SK-N-DZ (cell line): ENCODE data around the gene NUDT19.
A peak's percentile ranks its signal among the peaks of the same experiment; 100 is the strongest.
"Not testable (repeated sequence)": the region's sequence is repeated elsewhere in the genome, so short reads cannot be mapped to it uniquely, and the experiment has no call there.

Experiments used
- DNase-seq: peaks from one replicate; pipeline ENCODE4 v3.0.0-alpha.2; 2015; ENCODE audit warnings: low spot score

NUDT19 gene

DNA sequence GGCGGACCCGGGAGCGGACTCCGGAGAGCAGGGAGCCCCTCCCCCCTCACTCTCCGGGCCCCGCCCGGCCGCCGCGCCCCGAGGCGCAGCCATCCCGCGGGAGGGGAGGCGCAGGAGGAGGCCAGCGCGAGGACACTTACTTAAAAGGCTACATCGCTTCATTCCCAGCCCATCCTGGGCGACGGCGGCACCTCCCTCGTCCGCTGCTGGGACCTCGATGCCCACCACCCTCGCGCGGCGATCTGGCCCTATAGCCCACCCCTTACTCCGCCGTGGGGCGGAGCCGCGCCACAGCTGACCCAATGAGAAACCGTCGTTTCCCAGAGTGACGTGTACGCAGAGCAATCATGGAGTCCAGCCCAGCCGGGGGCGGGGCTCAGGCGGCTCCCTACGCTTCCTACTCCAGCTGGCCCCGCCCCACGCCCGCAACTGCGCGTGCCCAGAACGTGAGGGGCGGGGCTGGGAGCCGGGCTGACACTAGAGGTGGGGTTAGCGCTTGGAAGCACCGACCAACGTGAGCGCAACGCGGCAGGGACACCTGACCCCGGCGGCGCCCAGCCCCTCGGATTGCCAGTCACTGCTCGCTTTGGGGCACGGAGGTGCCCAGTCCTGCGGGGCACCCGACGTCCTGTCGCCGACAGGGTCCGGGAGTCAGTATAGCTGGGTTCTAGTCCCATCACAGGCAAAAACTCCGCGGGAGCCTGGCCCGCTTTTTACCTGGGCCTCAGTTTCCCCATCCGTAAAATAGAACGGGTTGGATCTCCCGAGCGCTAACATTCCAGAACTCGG, 16.5 kb upstream of the NUDT19 start, which contains the start of gene ANKRD27:
Gene ANKRD27 (minus strand): TSS at position 250 of the 789 bp plus-strand sequence. CDS start 16,165 bp downstream, outside the sequence.
- peak; percentile 97 for DNase-seq

DNA sequence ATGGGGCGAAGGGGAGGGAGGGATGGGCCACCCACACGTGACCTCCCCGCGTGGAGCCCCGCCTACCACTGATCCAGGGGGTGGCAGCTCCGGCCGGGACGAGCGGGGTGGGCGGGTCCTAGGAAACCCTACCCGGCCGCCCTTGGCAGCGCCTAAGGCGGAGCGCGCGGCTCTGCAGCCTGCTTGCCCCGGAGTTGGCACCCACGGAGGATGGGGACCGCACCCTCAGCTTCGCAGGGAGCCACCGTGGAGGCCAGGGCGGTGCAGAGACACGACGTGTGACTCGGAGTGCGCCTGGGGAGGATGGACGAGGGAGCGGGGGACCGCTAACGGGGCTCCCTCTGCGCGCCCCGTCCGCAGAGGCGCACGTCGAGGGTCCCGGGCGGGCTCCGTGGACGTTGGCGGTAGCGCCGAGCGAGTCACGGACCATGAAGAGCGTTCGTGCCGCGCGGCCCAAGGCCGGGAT, 15.9 kb upstream of the NUDT19 start, which contains the start of gene RGS9BP:
Gene RGS9BP (plus strand): TSS at position 129 of the 466 bp plus-strand sequence. CDS start 416 bp downstream, outside the sequence.
- DNase-seq: peak; percentile 67

DNA sequence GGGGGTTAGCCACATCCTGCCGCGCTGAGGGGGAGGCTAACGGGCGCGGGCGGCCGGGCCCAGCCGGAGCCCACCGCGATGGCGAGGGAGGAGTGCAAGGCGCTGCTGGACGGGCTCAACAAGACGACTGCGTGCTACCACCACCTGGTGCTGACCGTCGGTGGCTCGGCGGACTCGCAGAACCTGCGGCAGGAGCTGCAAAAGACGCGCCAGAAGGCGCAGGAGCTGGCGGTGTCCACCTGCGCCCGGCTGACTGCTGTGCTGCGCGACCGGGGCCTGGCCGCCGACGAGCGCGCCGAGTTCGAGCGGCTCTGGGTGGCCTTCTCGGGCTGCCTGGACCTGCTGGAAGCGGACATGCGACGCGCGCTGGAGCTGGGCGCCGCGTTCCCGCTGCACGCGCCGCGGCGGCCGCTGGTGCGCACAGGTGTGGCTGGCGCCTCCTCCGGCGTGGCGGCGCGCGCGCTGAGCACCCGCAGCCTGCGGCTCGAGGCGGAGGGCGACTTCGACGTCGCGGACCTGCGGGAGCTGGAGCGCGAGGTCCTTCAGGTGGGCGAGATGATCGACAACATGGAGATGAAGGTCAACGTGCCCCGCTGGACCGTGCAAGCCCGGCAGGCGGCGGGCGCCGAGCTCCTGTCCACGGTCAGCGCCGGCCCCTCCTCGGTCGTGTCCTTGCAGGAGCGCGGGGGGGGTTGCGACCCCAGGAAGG, 15.3 kb upstream of the NUDT19 start:
- DNase-seq: no peak

DNA sequence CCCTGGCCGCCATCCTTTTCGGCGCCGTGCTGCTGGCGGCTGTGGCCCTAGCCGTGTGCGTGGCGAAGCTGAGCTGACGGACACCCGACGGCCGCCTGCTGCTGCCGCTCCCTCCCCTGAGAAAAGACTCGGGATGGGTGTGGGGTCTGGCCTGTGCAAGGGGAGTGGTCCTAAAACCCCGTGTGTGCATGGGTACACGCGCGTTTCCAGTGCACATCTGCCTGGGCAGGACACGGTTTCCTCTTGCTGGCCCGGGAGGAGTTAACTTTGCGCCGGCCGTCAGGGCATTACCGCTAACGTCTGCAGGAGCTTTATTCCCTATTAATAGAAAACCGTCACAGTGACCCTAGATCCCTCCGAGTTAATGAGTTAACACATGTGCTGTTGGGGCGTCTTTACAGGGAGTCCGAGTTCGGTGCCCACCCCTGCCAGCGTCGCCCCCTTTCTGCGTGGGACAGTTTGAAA, 14.7 kb upstream of the NUDT19 start:
- no peak for DNase-seq

DNA sequence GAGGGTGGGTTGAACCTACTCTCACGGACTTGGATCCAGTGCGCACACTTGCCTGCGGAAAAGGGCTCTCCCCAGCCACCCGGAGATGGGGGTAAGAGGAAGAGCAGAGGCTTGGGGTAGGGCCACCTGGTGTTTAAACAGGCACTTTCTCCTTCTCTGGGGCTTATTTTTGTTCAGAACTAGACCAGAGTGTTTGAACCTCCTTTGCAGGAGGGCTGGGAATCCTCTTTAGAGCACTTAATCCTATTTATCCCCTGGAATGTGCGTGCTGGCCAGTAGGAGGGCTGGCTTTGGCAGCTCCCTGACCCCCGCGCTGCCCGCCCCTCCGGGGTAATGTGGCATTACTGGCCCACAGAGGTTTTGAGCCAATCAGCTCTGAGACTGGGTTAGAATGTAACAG, 14.0 kb upstream of the NUDT19 start:
- DNase-seq: no peak

DNA sequence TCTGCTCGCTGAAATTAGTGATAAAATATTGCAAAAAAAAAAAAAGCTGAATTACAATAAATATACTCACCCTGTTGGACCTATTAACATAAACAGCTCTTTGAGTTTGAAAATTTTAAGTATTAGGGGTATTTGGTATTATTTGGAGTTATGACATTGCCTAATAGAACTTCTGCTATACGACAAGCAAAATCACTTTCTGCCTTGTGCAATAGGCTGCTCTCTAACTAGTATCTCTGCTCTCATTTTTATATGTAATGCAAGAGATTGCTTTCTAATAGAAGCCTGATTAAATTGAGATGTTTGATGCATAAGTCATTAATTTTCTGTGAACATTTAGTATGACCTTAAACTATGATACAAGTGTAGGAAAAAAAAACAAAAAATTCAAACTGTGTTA, 10.6 kb upstream of the NUDT19 start:
- no peak for DNase-seq

DNA sequence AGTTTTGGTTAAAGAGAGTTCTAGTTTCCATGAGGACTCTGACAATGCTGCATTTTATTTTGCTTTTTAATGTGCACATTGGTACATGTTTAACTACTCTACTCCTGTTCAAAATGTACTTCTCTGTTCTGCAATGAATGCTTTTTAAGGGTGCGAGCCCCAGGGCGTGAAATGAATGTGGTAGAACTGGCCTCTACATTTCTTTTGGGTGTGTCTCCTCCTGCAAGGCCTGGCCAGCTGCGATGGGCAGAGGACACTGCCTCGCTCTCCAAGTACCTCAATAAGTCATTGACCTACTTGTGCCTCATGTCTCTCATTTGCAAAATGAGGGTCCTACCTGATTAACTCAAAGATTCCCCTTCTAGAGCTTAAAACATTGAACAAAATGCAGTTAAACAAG, 9.3 kb upstream of the NUDT19 start:
- no peak for DNase-seq

DNA sequence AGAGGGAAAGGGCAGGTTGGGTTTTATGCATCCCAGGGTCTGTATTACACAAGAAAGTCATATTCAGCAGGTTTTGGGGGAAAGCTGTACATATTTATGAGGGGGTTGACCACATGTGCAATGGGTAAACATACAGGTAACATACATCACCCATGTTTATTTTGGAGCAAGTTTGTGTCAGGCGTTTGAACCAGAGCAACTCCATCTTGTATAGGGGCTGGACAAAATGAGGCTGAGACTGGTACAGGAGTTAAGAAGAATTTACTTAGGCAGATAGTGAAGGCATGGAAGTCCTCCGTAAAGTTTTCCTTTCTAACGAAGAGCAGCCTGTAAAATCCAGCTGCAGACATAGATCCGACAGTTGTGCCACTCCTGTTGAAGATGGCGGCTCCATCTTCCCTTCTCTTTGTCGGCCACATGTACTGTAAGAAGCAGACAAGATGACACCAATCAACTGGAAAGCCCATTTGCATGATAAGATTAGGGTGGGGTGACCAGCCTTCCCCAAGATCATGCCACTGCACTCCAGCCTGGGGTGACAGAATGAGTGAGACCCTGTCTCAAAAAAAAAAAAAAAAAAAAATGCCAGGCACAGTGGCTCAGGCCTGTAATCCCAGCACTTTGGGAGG, 4.7 kb upstream of the NUDT19 start:
- no peak for DNase-seq

DNA sequence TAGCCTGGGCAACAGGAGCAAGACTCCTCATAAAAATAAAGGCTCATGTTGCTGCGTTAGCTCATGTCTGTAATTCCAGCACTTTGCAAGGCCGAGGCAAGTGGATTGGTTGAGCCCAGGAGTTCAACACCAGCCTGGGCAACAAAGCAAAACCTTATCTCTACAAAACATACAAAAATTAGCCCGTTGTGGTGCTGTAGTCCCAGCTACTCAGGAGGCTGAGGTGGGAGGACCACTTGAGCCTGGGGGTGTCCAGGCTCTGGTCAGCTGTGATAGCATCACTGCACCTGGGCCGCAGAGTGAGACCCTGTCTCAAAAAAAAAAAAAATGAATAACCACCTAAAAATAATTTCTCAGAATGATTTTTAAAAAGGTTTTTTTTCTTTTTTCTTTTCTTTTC, 3.9 kb upstream of the NUDT19 start:
- no peak for DNase-seq

DNA sequence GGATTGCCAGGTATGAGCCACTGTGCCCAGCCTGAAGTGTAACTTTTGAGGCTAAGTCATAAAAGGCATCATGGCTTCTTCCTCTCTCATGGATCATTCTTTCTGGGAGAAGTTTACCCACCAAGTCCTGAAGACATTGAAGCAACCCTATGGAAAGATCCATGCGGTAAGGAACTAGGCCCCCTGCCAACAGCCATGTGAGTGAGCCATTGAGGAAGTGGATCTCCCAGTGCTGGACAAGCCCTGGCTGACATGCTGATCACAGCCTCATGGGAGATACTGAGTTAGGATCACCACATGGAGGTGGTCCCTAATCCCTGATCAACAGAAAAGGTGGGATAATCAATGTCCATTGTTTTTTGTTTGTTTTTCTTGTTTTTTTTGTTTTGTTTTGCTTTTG, 3.3 kb upstream of the NUDT19 start:
- DNase-seq: no peak

DNA sequence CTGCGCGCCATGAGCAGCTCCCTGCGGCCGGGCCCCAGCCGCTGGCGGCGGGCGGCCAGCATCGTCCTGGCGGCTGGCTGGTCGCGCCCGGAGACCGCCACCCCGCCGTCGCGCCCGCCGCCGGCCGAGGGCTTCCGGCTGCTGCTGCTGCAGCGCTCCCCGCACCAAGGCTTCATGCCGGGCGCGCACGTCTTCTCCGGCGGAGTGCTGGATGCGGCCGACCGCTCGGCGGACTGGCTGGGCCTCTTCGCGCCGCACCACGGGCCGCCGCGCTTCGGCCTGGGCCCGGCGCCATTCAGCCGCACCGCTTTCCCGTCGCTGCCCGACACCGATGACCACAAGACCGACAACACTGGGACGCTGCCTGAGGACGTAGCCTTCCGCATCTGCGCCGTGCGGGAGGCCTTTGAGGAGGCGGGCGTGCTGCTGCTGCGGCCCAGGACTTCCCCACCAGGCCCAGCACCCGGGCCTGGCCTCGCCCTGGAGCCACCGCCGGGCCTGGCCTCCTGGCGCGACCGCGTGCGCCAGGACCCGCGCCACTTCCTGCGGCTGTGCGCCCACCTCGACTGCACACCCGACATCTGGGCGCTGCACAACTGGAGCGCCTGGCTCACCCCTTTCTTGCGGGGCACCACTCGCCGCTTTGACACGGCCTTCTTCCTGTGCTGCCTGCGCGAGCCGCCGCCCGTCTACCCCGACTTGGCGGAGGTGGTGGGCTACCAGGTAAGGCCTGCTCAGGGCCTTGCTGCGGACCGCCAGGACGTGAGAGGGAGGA, 518 bp downstream of the NUDT19 start:
- no peak for DNase-seq

DNA sequence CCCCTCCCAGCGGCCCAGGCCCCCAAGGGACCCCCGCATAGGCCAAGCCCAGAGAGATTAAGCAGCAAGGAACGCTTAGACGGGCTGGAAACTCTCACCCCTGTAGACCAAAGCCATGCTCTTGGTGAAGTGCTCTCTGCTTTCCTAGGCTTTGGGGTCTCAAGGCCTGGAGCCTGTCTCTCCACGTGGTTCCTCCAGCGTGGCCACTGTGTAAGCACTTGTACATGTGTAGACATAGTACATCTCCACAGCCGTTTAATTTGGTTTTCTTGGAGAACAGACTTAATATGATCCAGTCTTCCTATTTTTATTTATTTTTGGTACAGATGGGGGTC, 1.1 kb downstream of the NUDT19 start:
- no peak for DNase-seq

DNA sequence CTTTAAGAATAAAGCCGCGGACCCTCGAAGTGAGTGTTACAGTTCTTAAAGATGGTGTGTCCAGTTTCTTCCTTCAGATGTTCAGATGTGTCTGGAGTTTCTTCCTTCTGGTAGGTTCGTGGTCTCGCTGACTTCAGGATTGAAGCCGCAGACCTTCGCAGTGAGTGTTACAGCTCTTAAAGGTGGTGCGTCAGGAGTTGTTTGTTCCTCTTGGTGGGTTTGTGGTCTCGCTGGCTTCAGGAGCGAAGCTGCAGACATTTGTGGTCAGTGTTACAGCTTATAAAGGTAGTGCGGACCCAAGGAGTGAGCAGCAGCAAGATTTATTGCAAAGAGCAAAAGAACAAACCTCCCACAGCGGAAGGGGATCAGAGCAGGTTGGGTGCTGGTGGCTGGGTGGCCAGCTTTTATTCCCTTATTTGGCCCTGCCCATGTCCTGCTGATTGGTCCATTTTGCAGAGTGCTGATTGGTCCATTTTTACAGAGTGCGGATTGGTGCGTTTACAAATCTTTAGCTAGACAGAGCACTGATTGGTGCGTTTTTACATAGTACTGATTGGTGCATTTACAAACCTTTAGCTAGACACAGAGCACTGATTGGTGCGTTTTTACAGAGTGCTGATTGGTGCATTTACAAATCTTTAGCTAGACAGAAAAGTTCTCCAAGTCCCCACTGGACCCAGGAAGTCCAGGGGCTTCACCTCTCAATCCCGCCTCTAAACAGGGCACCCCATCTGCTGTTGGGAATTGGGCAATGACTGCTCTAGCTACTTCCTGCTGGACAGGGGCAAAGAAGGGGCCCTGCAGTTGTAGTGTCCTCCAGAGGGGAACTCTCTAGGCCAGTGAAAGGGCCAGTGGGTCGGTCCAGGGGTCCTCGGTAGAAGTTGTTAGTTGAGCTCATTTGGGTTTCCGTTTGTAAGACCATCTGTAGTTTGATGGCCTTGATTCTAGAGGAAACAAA, 1.8 kb downstream of the NUDT19 start:
- DNase-seq: not testable (repeated sequence)

DNA sequence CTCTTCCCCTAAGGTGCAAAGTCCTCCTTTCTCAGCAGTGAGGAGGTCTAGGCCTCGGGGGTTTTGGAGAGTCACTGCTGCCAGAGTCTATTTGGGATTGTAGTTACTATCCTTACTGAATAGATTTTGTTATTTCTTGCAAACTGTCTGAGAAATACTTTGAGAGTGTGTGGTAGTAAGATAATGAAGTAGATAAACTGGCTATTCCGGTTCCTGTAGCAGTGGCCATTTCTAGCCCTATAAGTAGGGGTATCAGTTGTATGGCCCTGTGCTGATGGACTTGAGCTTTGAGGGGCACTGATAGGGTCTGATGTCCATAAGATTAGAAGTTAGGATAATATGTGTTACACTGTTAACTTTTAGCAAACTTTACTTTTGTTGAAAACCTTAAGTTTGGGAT, 2.7 kb downstream of the NUDT19 start:
- DNase-seq: not testable (repeated sequence)

DNA sequence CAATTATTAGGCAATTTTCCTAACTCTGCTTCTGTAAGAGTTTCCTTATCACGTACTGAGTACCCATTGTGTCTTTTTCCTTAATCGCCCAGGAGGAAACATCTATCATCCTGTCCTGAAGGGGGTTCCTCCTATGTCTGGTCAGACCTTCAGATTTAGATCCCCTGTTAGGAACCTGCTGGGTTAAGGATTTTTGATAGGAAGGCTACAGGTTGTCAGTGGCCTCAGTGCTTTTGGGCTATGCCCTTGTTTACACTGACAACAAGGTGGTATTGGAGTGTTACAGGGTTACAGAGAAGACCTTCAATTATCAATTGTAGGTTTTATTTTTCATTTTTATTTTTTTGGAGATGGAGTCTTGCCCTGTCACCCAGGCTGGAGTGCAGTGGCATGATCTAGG, 3.2 kb downstream of the NUDT19 start:
- DNase-seq: not testable (repeated sequence)

DNA sequence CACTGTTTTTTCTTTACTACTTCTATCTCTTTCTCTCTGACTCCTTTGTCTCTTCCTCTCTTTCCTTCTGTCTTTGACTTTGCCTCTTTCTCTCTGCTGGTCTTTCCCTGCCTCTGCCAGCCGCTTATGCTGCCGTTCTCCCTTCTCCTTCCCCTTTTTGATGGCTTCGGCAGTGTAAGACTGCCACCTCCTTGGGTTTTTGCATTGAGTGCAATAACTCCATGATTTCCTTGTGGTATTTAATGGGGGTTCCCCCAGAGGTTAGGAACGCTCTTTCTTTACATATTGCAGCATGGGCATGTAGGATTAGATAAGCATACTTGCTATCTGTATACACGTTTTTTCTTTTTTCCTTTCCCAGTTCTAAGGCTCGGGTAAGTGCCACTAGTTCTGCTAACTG, 3.9 kb downstream of the NUDT19 start:
- DNase-seq: not testable (repeated sequence)

DNA sequence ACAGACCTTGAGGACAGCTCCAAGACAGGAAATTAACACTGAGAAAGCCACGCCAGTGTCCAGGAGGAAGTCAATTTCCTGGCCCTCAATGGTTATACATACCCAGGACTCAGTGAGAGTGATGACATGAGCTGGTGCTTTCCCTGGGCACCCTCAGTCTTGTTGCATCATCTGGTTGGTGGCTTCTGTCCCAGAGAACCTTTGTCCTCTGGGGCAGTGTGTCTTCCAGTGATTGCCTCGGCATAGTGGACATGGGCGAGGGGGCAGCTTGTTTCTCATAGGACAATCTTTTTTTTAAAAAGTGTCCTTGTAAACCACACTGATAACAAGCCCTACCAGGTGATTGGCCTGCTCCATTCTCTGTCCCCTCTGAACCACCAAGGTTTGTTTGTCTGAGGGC, 5.2 kb downstream of the NUDT19 start:
- not testable (repeated sequence) for DNase-seq

DNA sequence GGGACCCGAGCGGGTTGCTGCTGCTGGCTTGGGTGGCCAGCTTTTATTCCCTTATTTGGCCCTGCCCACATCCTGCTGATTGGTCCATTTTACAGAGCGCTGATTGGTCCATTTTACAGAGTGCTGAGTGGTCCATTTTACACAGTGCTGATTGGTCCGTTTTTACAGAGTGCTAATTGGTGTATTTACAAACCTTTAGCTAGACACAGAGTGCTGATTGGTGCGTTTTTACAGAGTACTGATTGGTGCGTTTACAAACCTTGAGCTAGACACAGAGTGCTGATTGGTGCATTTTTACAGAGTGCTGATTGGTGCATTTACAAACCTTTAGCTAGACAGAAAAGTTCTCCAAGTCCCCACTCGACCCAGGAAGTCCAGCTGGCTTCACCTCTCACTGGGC, 8.5 kb downstream of the NUDT19 start:
- DNase-seq: not testable (repeated sequence)

DNA sequence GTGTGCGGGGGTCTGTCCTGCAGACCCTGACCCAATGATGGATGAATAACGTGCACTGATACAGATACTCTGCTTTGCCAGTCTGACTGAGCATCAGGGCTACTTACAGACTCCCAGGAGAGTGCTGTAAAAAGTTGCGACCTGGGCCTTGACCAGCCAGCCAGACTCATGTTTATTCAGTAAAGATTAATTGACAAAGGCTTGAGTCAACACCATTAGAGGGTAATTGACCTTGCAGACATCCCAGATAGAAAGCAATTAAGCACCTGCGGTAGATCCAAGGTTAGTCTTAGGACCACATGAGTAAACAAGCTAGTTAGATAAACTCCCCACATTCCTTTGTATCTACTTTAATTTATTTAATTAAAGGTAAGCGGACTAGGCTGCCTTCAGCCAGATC, 10.4 kb downstream of the NUDT19 start:
- DNase-seq: no peak

DNA sequence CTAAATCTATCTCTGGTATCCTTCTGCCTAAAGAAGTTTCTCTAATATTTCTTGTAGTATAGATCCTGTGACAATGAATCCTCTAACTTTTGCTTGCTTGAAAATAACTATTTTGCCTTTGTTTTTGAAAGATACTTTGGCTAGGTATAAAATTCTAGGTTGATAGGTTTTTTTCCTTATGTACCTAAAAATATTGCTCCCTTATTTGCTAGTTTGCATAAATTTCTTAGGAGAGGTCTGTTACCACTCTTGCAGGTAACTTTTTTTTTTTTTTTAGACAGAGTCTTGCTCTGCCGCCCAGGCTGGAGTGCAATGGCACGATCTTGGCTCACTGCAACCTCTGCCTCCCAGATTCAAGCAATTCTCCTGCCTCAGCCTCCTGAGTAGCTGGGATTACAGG, 12.4 kb downstream of the NUDT19 start:
- not testable (repeated sequence) for DNase-seq
